ENCODE data around the gene KCNE2. TPM values are rescaled to one million over a fixed set of nuclear protein-coding genes. Genes with fewer than 3 reads are reported as not detected.

KCNE2 gene
- total and polyA plus RNA-seq, 4 donors, result 0.31 to 0.65 TPM; not detected in 2

DNA sequence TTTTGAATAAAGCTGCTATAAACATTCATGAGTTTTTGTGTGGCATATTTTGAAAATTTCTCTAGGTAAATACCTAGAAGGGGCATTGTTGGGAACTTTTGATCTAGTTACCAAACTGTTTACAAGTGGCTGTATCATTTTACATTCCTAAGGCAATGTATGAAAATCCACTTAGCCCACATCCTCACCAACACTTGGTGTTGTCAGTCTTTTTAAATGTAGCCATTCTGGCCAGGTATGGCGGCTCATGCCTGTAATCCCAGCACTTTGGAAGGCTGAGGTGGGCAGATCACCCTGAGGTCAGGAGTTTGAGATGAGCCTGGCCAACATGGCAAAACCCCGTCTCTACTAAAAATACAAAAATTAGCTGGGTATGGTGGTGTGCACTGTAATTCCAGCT, 5.9 kb upstream of the KCNE2 start:
- H3K9ac ChIP-seq (ENCODE audit: insufficient read depth in 1 of 2, low read length in 2 of 2), result no peak overlapping the region
- no peaks in the 10 kb centered on the region for H3K36me3 ChIP-seq (ENCODE audit: control insufficient read depth in 4 of 4, insufficient read depth in 4 of 4, low read length in 4 of 4)
- TF ChIP-seq CTCF (IDR thresholded peaks at IDR 0.05; ENCODE audit: control extremely low read depth, extremely low read depth), result no peak
- peaks cover 0 to 2% (median 0%) of the 10 kb centered on the region in 3 donors for H3K27me3 ChIP-seq (ENCODE audit: control insufficient read depth in 3 of 3, insufficient read depth in 3 of 3, low read length in 2 of 3)
- H3K4me3 ChIP-seq, result no peak overlapping the region
- no peak for ATAC-seq (ENCODE audit: insufficient read depth, low FRiP score)
- WGBS, 2 donors, result 92 to 94% methylated on average over 2 of the region's 2 CpGs
- DNase-seq, result no peak
- H3K27ac ChIP-seq (ENCODE audit: low read depth in 1 of 2, low read length in 1 of 2), result no peak overlapping the region
- H3K4me1 ChIP-seq (ENCODE audit: control insufficient read depth in 5 of 5, insufficient read depth in 5 of 5, low read length in 5 of 5), result peaks cover 0 to 3% (median 0%) of the 10 kb centered on the region in 5 donors
- H3K9me3 ChIP-seq (ENCODE audit: control insufficient read depth in 4 of 4, insufficient read depth in 3 of 4, low read length in 3 of 4), result peaks cover 0 to 2% (median 0%) of the 10 kb centered on the region in 4 donors

- H3K27ac ChIP-seq (ENCODE audit: low read depth in 1 of 2, low read length in 1 of 2), result no peak overlapping the region
- H3K27me3 ChIP-seq (ENCODE audit: control insufficient read depth in 3 of 3, insufficient read depth in 3 of 3, low read length in 2 of 3), result peaks cover 0 to 2% (median 0%) of the 10 kb centered on the region in 3 donors
- peaks cover 0 to 2% (median 0%) of the 10 kb centered on the region in 4 donors for H3K9me3 ChIP-seq (ENCODE audit: control insufficient read depth in 4 of 4, insufficient read depth in 3 of 4, low read length in 3 of 4)
- peaks cover 0 to 3% (median 0%) of the 10 kb centered on the region in 5 donors for H3K4me1 ChIP-seq (ENCODE audit: control insufficient read depth in 5 of 5, insufficient read depth in 5 of 5, low read length in 5 of 5)
- WGBS, 2 donors, result 50 to 95% methylated on average over 1 of the region's 1 CpG
- no peak for TF ChIP-seq CTCF (IDR thresholded peaks at IDR 0.05; ENCODE audit: control extremely low read depth, extremely low read depth)
- no peak for DNase-seq
- H3K9ac ChIP-seq (ENCODE audit: insufficient read depth in 1 of 2, low read length in 2 of 2), result no peak overlapping the region
- H3K4me3 ChIP-seq, result no peak overlapping the region
- ATAC-seq (ENCODE audit: insufficient read depth, low FRiP score), result no peak
- H3K36me3 ChIP-seq (ENCODE audit: control insufficient read depth in 4 of 4, insufficient read depth in 4 of 4, low read length in 4 of 4), result no peaks in the 10 kb centered on the region
Measured at GRCh38 chr21:34358866-34359265, 4.9 kb upstream of the KCNE2 start.

GRCh38 chr21:34360488-34361241, 3.1 kb upstream of the KCNE2 start:
- no peak for DNase-seq
- H3K36me3 ChIP-seq (ENCODE audit: control insufficient read depth in 4 of 4, insufficient read depth in 4 of 4, low read length in 4 of 4), result no peaks in the 10 kb centered on the region
- no peak for TF ChIP-seq CTCF (IDR thresholded peaks at IDR 0.05; ENCODE audit: control extremely low read depth, extremely low read depth)
- H3K9ac ChIP-seq (ENCODE audit: insufficient read depth in 1 of 2, low read length in 2 of 2), result no peak overlapping the region
- H3K4me1 ChIP-seq (ENCODE audit: control insufficient read depth in 5 of 5, insufficient read depth in 5 of 5, low read length in 5 of 5), result peaks cover 0 to 3% (median 0%) of the 10 kb centered on the region in 5 donors
- 92 to 94% methylated on average over 12 of the region's 12 CpGs for WGBS, 2 donors
- H3K9me3 ChIP-seq (ENCODE audit: control insufficient read depth in 4 of 4, insufficient read depth in 3 of 4, low read length in 3 of 4), result no peaks in the 10 kb centered on the region
- peaks cover 0 to 2% (median 0%) of the 10 kb centered on the region in 3 donors for H3K27me3 ChIP-seq (ENCODE audit: control insufficient read depth in 3 of 3, insufficient read depth in 3 of 3, low read length in 2 of 3)
- no peak overlapping the region for H3K4me3 ChIP-seq
- no peak overlapping the region for H3K27ac ChIP-seq (ENCODE audit: low read depth in 1 of 2, low read length in 1 of 2)
- ATAC-seq (ENCODE audit: insufficient read depth, low FRiP score), result no peak

Measured in lung (tissue), 12 donors.